B cell (primary cell): ENCODE measurements around the gene GUCA2A.

Source experiments
- CTCF ChIP-seq: fragments of 200-600 bp; IDR thresholded peaks from one replicate; pipeline ENCODE4 v1.8.0; 2022; ENCODE audit warnings: antibody characterized with exemption, mild to moderate bottlenecking
- EZH2 ChIP-seq: IDR thresholded peaks from 2 replicates; pipeline ENCODE4 v1.6.1; 2012; ENCODE audit warnings: borderline replicate concordance, low read depth, mild to moderate bottlenecking, moderate library complexity, low read length; ENCODE audit not compliant: insufficient read depth, poor library complexity, severe bottlenecking

- TF ChIP-seq CTCF (no peak), EZH2 (no peak)
Observed at GRCh38 chr1:42198251-42198650, 33.7 kb upstream of the GUCA2A start.
